ENCODE data around the gene PHYKPL. TPM values are rescaled to one million over a fixed set of nuclear protein-coding genes. Genes with fewer than 3 reads are reported as not detected.
A peak's percentile ranks its signal among the peaks of the same experiment; 100 is the strongest.

PHYKPL gene
- total RNA-seq, 1 donor from 2014 or later, result 20.5 TPM

DNA sequence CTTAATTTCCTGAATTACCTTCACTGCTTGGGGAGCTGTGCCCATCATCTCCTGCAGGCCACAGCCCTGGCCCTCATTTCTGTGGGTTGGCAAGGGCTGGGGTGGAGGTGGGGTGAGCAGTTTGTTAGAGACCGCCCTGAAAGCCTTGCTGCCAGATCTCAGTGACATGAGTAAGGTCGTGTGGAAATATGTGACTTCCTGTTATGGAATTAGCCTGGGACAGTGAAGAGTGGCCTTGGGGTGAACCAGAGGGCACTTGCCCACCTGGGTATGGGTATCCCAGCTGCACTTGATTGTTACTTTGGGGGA lies 30.7 kb downstream of the PHYKPL start:
- Histone ChIP-seq H3K4me3 (no peak overlapping the region), H3K4me2 (no peak overlapping the region), H3K9ac (no peak overlapping the region), H3K4me1 (peaks cover 12% of the 10 kb centered on the region), H3K27me3 (peaks cover 9% of the 10 kb centered on the region), H3F3A (ENCODE audit: low read depth) (peaks cover 36% of the 10 kb centered on the region), H3K9me3 (ENCODE audit: low read depth) (no peaks in the 10 kb centered on the region), H3K27ac (no peak overlapping the region), H3K79me2 (ENCODE audit: low read depth) (peaks cover 31% of the 10 kb centered on the region), H3K36me3 (peaks cover 6% of the 10 kb centered on the region), H2AFZ (replicated peaks) (no peak overlapping the region), H4K20me1 (ENCODE audit: low read depth) (peaks cover 19% of the 10 kb centered on the region)
- peak overlapping the region; percentile 7 for H3K4me3 Mint-ChIP-seq
- DNase-seq (ENCODE audit: low spot score), result no peak
- no peak overlapping the region for H3K27ac Mint-ChIP-seq
- peaks cover 13% of the 10 kb centered on the region for H3K36me3 Mint-ChIP-seq
- peaks cover 2% of the 10 kb centered on the region for H3K9me3 Mint-ChIP-seq
- peaks cover 26% of the 10 kb centered on the region for H3K27me3 Mint-ChIP-seq (ENCODE audit: insufficient read depth, low read depth)
- TF ChIP-seq, protein P1, sequence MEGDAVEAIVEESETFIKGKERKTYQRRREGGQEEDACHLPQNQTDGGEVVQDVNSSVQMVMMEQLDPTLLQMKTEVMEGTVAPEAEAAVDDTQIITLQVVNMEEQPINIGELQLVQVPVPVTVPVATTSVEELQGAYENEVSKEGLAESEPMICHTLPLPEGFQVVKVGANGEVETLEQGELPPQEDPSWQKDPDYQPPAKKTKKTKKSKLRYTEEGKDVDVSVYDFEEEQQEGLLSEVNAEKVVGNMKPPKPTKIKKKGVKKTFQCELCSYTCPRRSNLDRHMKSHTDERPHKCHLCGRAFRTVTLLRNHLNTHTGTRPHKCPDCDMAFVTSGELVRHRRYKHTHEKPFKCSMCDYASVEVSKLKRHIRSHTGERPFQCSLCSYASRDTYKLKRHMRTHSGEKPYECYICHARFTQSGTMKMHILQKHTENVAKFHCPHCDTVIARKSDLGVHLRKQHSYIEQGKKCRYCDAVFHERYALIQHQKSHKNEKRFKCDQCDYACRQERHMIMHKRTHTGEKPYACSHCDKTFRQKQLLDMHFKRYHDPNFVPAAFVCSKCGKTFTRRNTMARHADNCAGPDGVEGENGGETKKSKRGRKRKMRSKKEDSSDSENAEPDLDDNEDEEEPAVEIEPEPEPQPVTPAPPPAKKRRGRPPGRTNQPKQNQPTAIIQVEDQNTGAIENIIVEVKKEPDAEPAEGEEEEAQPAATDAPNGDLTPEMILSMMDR (IDR thresholded peaks at IDR 0.05), result no peak
- TF ChIP-seq EZH2phosphoT487 (IDR thresholded peaks at IDR 0.05) (no peak), EZH2 (IDR thresholded peaks at IDR 0.05) (no peak)
- peaks cover 26% of the 10 kb centered on the region for H3K4me1 Mint-ChIP-seq

DNA sequence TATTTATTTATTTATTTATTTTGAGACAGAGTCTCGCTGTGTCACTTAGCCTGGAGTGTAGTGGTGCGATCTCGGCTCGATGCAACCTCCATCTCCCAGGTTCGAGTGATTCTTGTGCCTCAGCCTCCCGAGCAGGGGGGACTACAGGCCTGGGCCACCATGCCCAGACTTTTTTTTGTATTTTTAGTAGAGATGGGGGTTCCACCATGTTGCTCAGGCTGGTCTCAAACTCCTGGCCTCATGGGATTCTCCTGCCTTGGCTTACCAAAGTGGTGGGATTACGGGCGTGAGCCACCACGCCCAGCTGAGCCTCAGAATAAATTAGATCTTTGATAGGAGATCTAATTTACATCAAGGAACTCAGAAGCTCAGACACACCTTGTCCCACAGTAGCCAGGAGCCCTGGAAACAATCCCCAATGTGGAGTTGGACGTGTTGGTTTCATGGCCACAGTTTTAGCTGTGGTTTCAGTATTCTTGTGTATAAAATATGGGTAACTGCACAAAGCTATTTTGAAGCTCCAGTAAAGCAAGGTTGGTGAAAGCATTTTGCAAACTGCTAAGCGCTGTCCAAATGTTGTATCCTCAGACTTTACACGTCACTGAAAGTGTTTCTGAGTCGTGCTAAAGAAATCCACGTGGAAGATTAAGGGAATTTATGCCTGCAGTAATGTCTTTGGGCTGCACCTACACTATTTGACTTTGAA lies 31.2 kb downstream of the PHYKPL start:
- H3K79me2 ChIP-seq (ENCODE audit: low read depth), result peaks cover 26% of the 10 kb centered on the region
- H3K9ac ChIP-seq, result no peak overlapping the region
- peaks cover 1% of the 10 kb centered on the region for H3K36me3 ChIP-seq
- no peak overlapping the region for H2AFZ ChIP-seq (replicated peaks)
- H3K27ac Mint-ChIP-seq, result no peak overlapping the region
- H3K36me3 Mint-ChIP-seq, result peaks cover 10% of the 10 kb centered on the region
- H3K27ac ChIP-seq, result no peak overlapping the region
- peaks cover 9% of the 10 kb centered on the region for H3K27me3 ChIP-seq
- TF ChIP-seq EZH2 (IDR thresholded peaks at IDR 0.05), result no peak
- no peak for TF ChIP-seq EZH2phosphoT487 (IDR thresholded peaks at IDR 0.05)
- TF ChIP-seq, protein P1 (IDR thresholded peaks at IDR 0.05), result no peak
- peaks cover 26% of the 10 kb centered on the region for H3K27me3 Mint-ChIP-seq (ENCODE audit: insufficient read depth, low read depth)
- H3K4me1 Mint-ChIP-seq, result peaks cover 27% of the 10 kb centered on the region
- H3K9me3 ChIP-seq (ENCODE audit: low read depth), result no peaks in the 10 kb centered on the region
- H3K4me3 Mint-ChIP-seq, result no peak overlapping the region
- peaks cover 14% of the 10 kb centered on the region for H4K20me1 ChIP-seq (ENCODE audit: low read depth)
- H3F3A ChIP-seq (ENCODE audit: low read depth), result peaks cover 36% of the 10 kb centered on the region
- H3K4me2 ChIP-seq, result no peak overlapping the region
- H3K9me3 Mint-ChIP-seq, result peaks cover 2% of the 10 kb centered on the region
- no peak overlapping the region for H3K4me3 ChIP-seq
- no peak for DNase-seq (ENCODE audit: low spot score)
- peaks cover 12% of the 10 kb centered on the region for H3K4me1 ChIP-seq

- no peak overlapping the region for H3K27ac ChIP-seq
- H3K4me1 Mint-ChIP-seq, result peaks cover 29% of the 10 kb centered on the region
- no peak overlapping the region for H3K4me2 ChIP-seq
- no peak overlapping the region for H3K9ac ChIP-seq
- H4K20me1 ChIP-seq (ENCODE audit: low read depth), result no peaks in the 10 kb centered on the region
- H3K4me3 Mint-ChIP-seq, result no peak overlapping the region
- no peak overlapping the region for H2AFZ ChIP-seq (replicated peaks)
- H3K9me3 Mint-ChIP-seq, result peaks cover 5% of the 10 kb centered on the region
- peaks cover 34% of the 10 kb centered on the region for H3F3A ChIP-seq (ENCODE audit: low read depth)
- peaks cover 21% of the 10 kb centered on the region for H3K27me3 Mint-ChIP-seq (ENCODE audit: insufficient read depth, low read depth)
- no peak overlapping the region for H3K4me3 ChIP-seq
- H3K36me3 Mint-ChIP-seq, result peaks cover 2% of the 10 kb centered on the region
- H3K9me3 ChIP-seq (ENCODE audit: low read depth), result no peaks in the 10 kb centered on the region
- H3K79me2 ChIP-seq (ENCODE audit: low read depth), result peaks cover 10% of the 10 kb centered on the region
- H3K27ac Mint-ChIP-seq, result peak overlapping the region; percentile 6
- no peak for DNase-seq (ENCODE audit: low spot score)
- H3K4me1 ChIP-seq, result peaks cover 14% of the 10 kb centered on the region
- TF ChIP-seq, protein P1 (IDR thresholded peaks at IDR 0.05), result no peak
- no peak for TF ChIP-seq EZH2 (IDR thresholded peaks at IDR 0.05)
- TF ChIP-seq EZH2phosphoT487 (IDR thresholded peaks at IDR 0.05), result no peak
- peaks cover 9% of the 10 kb centered on the region for H3K27me3 ChIP-seq
- no peaks in the 10 kb centered on the region for H3K36me3 ChIP-seq
Measured at GRCh38 chr5:178199581-178200434, 32.8 kb downstream of the PHYKPL start.
